CD14-positive monocyte (primary cell): Measurements from ENCODE around the gene RAPGEF6. TPM values are rescaled to one million over a fixed set of nuclear protein-coding genes. Genes with fewer than 3 reads are reported as not detected.

ENCODE experiments used
- DNase-seq, 3 donors: peaks; one replicate each; pipeline ENCODE4 v3.0.0-alpha.2; 2011 to 2022
- H2AFZ ChIP-seq: 2 replicates; pipeline ENCODE4 v1.6.0; 2012; ENCODE audit warnings: mild to moderate bottlenecking, low read depth, low read length, inconsistent platforms; ENCODE audit not compliant: insufficient read depth, poor library complexity, severe bottlenecking
- H3K27ac ChIP-seq, 2 donors: 1 replicate in 1 of 2; 2 replicates in 1 of 2; pipeline ENCODE4 v1.5.1; 2012 to 2013; ENCODE audit warnings: low read length in 2 of 2, control low read depth in 1 of 2, inconsistent platforms in 1 of 2, low read depth in 1 of 2, mild to moderate bottlenecking in 1 of 2
- H3K27me3 ChIP-seq, 2 donors: one replicate each; pipeline versions ENCODE4 v1.6.0 to v1.6.1; 2011 to 2013; ENCODE audit warnings: low read length in 2 of 2; ENCODE audit not compliant: control insufficient read depth in 2 of 2, insufficient read depth in 2 of 2
- H3K36me3 ChIP-seq, 2 donors: replicated peaks in 1 of 2; 1 replicate in 1 of 2; 2 replicates in 1 of 2; pipeline versions ENCODE4 v1.5.1 to v1.6.1; 2012 to 2013; ENCODE audit warnings: low read length in 2 of 2, control low read depth in 1 of 2, inconsistent platforms in 1 of 2, mild to moderate bottlenecking in 1 of 2; ENCODE audit not compliant: insufficient read depth in 2 of 2, control insufficient read depth in 1 of 2
- H3K4me1 ChIP-seq, 2 donors: 1 replicate in 1 of 2; 2 replicates in 1 of 2; pipeline versions ENCODE4 v1.5.1 to v1.6.1; 2012 to 2013; ENCODE audit warnings: low read length in 2 of 2, control low read depth in 1 of 2, inconsistent platforms in 1 of 2, mild to moderate bottlenecking in 1 of 2, moderate library complexity in 1 of 2; ENCODE audit not compliant: insufficient read depth in 2 of 2, control insufficient read depth in 1 of 2
- H3K4me2 ChIP-seq: replicated peaks from 2 replicates; pipeline ENCODE3; 2012; ENCODE audit warnings: low read length, moderate library complexity, mild to moderate bottlenecking; ENCODE audit not compliant: poor library complexity, severe bottlenecking; ENCODE audit errors: extremely low read depth
- H3K4me3 ChIP-seq, 3 experiments: fragments of 200-600 bp in 1 of 3; sonication (generic) in 1 of 3; replicated peaks in 1 of 3; 1 replicate in 2 of 3; 2 replicates in 1 of 3; pipeline ENCODE4 v1.5.1; 2011 to 2013; ENCODE audit warnings: low read length in 3 of 3, mild to moderate bottlenecking in 3 of 3, control low read depth in 2 of 3, low read depth in 2 of 3, inconsistent platforms in 1 of 3, moderate library complexity in 1 of 3
- H3K79me2 ChIP-seq: 2 replicates; pipeline ENCODE4 v1.6.0; 2012; ENCODE audit warnings: mild to moderate bottlenecking, control low read depth, inconsistent platforms, low read length, moderate library complexity; ENCODE audit not compliant: insufficient read depth
- H3K9ac ChIP-seq: 2 replicates; pipeline ENCODE4 v1.6.0; 2017; ENCODE audit warnings: low read length, mild to moderate bottlenecking; ENCODE audit not compliant: insufficient read depth, poor library complexity, severe bottlenecking
- H3K9me3 ChIP-seq, 2 donors: replicated peaks in 1 of 2; 1 replicate in 1 of 2; 2 replicates in 1 of 2; pipeline versions ENCODE4 v1.5.1 to v1.6.1; 2012 to 2013; ENCODE audit warnings: low read length in 2 of 2, control low read depth in 1 of 2; ENCODE audit not compliant: control insufficient read depth in 1 of 2, insufficient read depth in 1 of 2
- H4K20me1 ChIP-seq: 2 replicates; pipeline ENCODE4 v1.6.0; 2012; ENCODE audit warnings: mild to moderate bottlenecking, low read length, control low read depth, moderate library complexity; ENCODE audit not compliant: insufficient read depth
- H3K27ac Mint-ChIP-seq, 7 donors: one replicate each; pipeline ENCODE4 v1.8.0; 2020; ENCODE audit warnings: mild to moderate bottlenecking in 7 of 7, mixed read lengths in 7 of 7, moderate library complexity in 6 of 7, inconsistent platforms in 2 of 7
- H3K27me3 Mint-ChIP-seq, 3 donors: one replicate each; pipeline ENCODE4 v1.8.0; 2021 to 2022; ENCODE audit warnings: low read depth in 3 of 3, mild to moderate bottlenecking in 3 of 3, mixed read lengths in 3 of 3, moderate library complexity in 3 of 3, inconsistent platforms in 1 of 3
- H3K36me3 Mint-ChIP-seq, 2 donors: one replicate each; pipeline ENCODE4 v1.8.0; 2020; ENCODE audit warnings: mixed read lengths in 2 of 2, inconsistent platforms in 1 of 2, mild to moderate bottlenecking in 1 of 2
- H3K4me1 Mint-ChIP-seq: one replicate; pipeline ENCODE4 v1.8.0; 2020; ENCODE audit warnings: mild to moderate bottlenecking, mixed read lengths
- H3K4me3 Mint-ChIP-seq, 2 donors: one replicate each; pipeline ENCODE4 v1.8.0; 2020; ENCODE audit warnings: mild to moderate bottlenecking in 2 of 2, mixed read lengths in 2 of 2, moderate library complexity in 1 of 2
- H3K9me3 Mint-ChIP-seq, 7 donors: one replicate each; pipeline ENCODE4 v1.8.0; 2020 to 2022; ENCODE audit warnings: mixed read lengths in 7 of 7, mild to moderate bottlenecking in 6 of 7, moderate library complexity in 6 of 7, inconsistent platforms in 2 of 7
- WGBS: methylation state at CpG from one replicate; pipeline ENCODE4 v1.1.5; 2013; ENCODE audit warnings: missing lambda C conversion rate; ENCODE audit not compliant: insufficient coverage; 5-methylcytosine and 5-hydroxymethylcytosine counted together
- intact Hi-C, 2 donors: fragments of 100-400 bp; cut with micrococcal nuclease; formaldehyde crosslinking; loops; one replicate each; pipeline versions ENCODE4 v1.15.0 to v1.15.1; 2023
- polyA plus RNA-seq, 3 donors: library from polyadenylated mRNA; depleted of rRNA in 1 of 3; unstranded in 2 of 3; stranded (reverse) in 1 of 3; fragments of 300-500 nt in 2 of 3; fragments of >200 nt in 1 of 3; fragmentation: Illumina TruSeq in 2 of 3; gene quantifications; 1 replicate in 2 of 3; 2 replicates in 1 of 3; pipeline ENCODE4 v1.2.3, GENCODE V29; 2012 to 2021
- TF ChIP-seq, protein P1 (sequence below): fragments of 200-600 bp; IDR thresholded peaks from one replicate; pipeline ENCODE4 v1.8.0; 2022; ENCODE audit warnings: antibody characterized with exemption, mild to moderate bottlenecking

Gene RAPGEF6
- polyA plus RNA-seq, 3 donors = 2.9 to 4.8 (median 4.8) TPM

DNA sequence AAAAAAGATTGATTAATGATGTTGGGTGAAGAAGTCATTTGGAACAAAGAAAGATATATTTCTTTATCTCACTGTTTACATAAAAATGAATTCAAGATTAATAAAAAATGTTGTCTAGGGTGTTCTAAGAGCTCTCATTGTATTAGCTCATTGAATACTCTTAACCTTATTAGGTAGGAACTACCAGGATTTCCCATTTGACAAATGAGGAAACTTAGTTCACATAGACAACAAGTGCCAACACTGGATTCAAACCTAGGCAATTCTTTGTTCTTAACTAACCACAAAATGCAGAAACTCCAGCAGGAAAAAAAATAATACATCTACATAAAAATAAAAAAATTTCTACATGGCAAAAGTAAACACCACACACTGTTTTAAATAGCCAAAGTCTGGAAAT, 175.8 kb downstream of the RAPGEF6 start:
- Histone ChIP-seq H3K79me2 (no peaks in the 10 kb centered on the region), H4K20me1 (no peaks in the 10 kb centered on the region), H3K9ac (no peak overlapping the region), H3K4me2 (no peak overlapping the region), H3K27me3 (no peaks in the 10 kb centered on the region), H3K9me3 (peaks cover 0 to 3% of the 10 kb centered on the region in 2 donors), H3K4me3 (no peak overlapping the region), H2AFZ (no peak overlapping the region), H3K36me3 (peaks cover 12 to 49% of the 10 kb centered on the region in 2 donors), H3K27ac (no peak overlapping the region), H3K4me1 (peaks cover 9 to 21% of the 10 kb centered on the region in 2 donors)
- TF ChIP-seq, protein P1, sequence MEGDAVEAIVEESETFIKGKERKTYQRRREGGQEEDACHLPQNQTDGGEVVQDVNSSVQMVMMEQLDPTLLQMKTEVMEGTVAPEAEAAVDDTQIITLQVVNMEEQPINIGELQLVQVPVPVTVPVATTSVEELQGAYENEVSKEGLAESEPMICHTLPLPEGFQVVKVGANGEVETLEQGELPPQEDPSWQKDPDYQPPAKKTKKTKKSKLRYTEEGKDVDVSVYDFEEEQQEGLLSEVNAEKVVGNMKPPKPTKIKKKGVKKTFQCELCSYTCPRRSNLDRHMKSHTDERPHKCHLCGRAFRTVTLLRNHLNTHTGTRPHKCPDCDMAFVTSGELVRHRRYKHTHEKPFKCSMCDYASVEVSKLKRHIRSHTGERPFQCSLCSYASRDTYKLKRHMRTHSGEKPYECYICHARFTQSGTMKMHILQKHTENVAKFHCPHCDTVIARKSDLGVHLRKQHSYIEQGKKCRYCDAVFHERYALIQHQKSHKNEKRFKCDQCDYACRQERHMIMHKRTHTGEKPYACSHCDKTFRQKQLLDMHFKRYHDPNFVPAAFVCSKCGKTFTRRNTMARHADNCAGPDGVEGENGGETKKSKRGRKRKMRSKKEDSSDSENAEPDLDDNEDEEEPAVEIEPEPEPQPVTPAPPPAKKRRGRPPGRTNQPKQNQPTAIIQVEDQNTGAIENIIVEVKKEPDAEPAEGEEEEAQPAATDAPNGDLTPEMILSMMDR = no peak
- H3K4me1 Mint-ChIP-seq = peaks cover 15% of the 10 kb centered on the region
- no peak for DNase-seq
- peaks cover 37 to 42% of the 10 kb centered on the region in 2 donors for H3K36me3 Mint-ChIP-seq
- no peak overlapping the region for H3K27ac Mint-ChIP-seq
- intact Hi-C loops = no loop called here
- no peaks in the 10 kb centered on the region for H3K27me3 Mint-ChIP-seq
- H3K9me3 Mint-ChIP-seq = peaks cover 0 to 4% (median 0%) of the 10 kb centered on the region in 7 donors
- no peak overlapping the region for H3K4me3 Mint-ChIP-seq

DNA sequence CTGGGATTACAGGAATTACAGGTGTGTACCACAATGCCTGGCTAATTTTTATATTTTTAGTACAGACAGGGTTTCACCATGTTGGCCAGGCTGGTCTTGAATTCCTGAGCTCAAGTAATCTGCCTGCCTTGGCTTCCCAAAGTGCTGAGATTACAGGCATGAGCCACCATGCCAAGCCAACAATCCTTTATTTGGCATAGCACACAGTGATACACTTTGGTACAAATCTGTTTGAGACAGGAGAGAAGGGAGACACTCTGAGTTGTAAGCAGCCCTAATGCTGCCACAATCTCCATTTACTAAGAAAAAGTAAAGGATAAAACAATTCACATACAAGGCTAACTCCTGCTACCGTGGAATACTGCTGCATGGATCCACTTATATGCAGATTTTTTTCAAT, 177.8 kb downstream of the RAPGEF6 start:
- Histone ChIP-seq H3K4me2 (no peak overlapping the region), H2AFZ (no peak overlapping the region), H3K4me1 (peaks cover 0 to 2% of the 10 kb centered on the region in 2 donors), H3K27me3 (no peaks in the 10 kb centered on the region), H3K4me3 (no peak overlapping the region), H3K79me2 (no peaks in the 10 kb centered on the region), H3K27ac (no peak overlapping the region), H3K36me3 (peaks cover 27 to 69% of the 10 kb centered on the region in 2 donors), H4K20me1 (no peaks in the 10 kb centered on the region), H3K9me3 (peaks cover 0 to 3% of the 10 kb centered on the region in 2 donors), H3K9ac (no peak overlapping the region)
- intact Hi-C loops = no loop called here
- Mint-ChIP-seq H3K4me3 (no peak overlapping the region), H3K27me3 (no peaks in the 10 kb centered on the region), H3K9me3 (peaks cover 0 to 4% (median 0%) of the 10 kb centered on the region in 7 donors), H3K36me3 (peaks cover 50 to 56% of the 10 kb centered on the region in 2 donors), H3K27ac (no peak overlapping the region), H3K4me1 (peaks cover under 1% of the 10 kb centered on the region)
- TF ChIP-seq, protein P1 = no peak
- 100% methylated on average over 1 of the region's 1 CpG for WGBS
- DNase-seq = no peak
